C4-2B (cell line): ENCODE measurements around the gene KRTAP19-5.

Source experiments
- ZFX ChIP-seq: fragments of 450-650 bp; IDR thresholded peaks from 2 replicates; pipeline ENCODE4 v1.6.1; 2017
- TF ChIP-seq, protein P1 (sequence below): fragments of 450-650 bp; conservative IDR thresholded peaks from 2 replicates; pipeline ENCODE4 v1.5.1; 2017; ENCODE audit warnings: mild to moderate bottlenecking

DNA sequence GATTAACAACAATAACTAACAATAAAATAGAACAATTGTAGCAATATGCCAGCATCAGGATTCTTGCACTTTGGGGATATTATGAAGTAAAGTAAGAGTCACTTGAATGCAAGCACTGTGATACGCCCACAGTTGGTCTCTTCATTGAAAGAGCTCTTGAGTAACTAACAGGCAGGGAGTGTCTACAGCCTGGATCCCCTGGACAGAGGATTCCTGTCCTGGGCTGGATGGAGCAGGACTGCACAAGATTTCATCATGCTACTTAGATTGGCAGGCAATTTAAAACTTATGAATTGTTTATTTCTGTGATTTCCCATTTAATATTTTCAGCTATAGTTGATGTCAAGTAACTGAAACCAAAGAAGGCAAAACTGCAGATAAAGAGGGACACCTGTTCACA, 13.7 kb upstream of the KRTAP19-5 start:
- TF ChIP-seq, protein P1, sequence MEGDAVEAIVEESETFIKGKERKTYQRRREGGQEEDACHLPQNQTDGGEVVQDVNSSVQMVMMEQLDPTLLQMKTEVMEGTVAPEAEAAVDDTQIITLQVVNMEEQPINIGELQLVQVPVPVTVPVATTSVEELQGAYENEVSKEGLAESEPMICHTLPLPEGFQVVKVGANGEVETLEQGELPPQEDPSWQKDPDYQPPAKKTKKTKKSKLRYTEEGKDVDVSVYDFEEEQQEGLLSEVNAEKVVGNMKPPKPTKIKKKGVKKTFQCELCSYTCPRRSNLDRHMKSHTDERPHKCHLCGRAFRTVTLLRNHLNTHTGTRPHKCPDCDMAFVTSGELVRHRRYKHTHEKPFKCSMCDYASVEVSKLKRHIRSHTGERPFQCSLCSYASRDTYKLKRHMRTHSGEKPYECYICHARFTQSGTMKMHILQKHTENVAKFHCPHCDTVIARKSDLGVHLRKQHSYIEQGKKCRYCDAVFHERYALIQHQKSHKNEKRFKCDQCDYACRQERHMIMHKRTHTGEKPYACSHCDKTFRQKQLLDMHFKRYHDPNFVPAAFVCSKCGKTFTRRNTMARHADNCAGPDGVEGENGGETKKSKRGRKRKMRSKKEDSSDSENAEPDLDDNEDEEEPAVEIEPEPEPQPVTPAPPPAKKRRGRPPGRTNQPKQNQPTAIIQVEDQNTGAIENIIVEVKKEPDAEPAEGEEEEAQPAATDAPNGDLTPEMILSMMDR: no peak
- no peak for TF ChIP-seq ZFX
